Caki2 (cell line): ENCODE measurements around the gene SGMS1. TPM values are rescaled to one million over a fixed set of nuclear protein-coding genes. Genes with fewer than 3 reads are reported as not detected.
"Not testable (repeated sequence)": the region's sequence is repeated elsewhere in the genome, so short reads cannot be mapped to it uniquely, and the experiment has no call there.

Source experiments
- DNase-seq: peaks from one replicate; pipeline ENCODE4 v3.0.0-alpha.2; 2015; ENCODE audit warnings: low read depth
- in situ Hi-C: cut with HindIII; loops from 2 replicates; pipeline ENCODE4 v1.10.0; 2016; ENCODE audit warnings: low sequenced_read_pairs, low pct_unique_long_range_greater_than_20kb, mixed read lengths
- total RNA-seq: library from RNA; depleted of rRNA; stranded (reverse); fragments of >200 nt; shearing (Covaris generic); gene quantifications from 2 replicates; pipeline ENCODE4 v1.2.3, GENCODE V29; 2014; ENCODE audit warnings: low replicate concordance

The SGMS1 gene
- total RNA-seq, 1 experiment from 2014 or later, result 54.6 TPM

DNA sequence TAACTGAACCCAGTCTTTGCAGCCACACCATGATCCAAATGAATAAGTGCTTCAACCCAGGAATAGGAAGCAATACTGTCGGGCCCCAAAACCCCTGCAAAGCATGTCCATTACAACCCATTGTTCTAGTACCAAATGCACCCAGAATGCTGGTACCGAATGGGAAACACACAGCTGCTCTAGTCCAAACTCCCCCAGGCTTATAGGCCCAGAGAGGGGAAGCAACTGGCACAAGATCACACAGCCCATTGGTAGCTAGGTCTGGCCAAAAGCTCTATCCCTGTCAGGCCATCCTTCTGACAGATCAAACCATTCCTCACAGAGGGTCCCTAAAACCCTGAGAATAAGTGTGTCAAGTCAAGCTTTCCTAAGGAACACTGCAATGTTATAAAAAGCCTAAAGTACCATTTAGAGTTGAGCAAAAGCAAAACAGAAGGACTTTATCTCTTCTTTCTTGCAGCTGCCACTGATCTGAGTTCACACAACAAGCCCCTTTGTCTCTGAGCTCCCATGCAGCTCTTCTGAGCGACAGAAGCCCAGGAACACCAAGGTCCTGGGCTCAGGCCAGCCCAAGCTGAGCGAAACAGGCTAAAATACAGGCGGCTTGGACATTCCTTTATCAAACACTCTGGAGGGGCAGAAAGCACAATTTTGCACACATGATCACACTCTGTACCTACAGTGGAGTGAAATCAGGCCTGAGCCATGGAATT is 116.7 kb downstream of the SGMS1 start:
- no peak for DNase-seq
- in situ Hi-C loops, result no loop called here

DNA sequence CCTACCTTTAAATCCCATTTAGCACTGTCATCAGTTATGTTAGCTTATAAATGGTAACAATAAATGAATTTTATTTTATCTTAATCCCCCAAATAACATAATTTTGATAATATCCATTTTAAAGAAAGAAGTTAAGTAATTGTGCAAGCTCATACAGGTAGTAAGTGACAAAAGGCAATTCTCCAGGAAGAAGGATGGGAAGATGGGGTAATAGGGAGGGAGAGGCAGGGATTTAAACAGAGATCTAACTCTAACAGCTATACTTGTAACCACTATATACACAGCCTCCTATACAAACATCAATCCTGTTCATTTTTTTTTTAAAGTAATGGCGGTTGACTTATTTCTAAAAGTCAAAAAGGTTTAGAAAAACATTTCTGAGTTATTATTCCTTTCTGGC is 119.4 kb downstream of the SGMS1 start:
- in situ Hi-C loops, result no loop called here
- DNase-seq, result no peak

DNA sequence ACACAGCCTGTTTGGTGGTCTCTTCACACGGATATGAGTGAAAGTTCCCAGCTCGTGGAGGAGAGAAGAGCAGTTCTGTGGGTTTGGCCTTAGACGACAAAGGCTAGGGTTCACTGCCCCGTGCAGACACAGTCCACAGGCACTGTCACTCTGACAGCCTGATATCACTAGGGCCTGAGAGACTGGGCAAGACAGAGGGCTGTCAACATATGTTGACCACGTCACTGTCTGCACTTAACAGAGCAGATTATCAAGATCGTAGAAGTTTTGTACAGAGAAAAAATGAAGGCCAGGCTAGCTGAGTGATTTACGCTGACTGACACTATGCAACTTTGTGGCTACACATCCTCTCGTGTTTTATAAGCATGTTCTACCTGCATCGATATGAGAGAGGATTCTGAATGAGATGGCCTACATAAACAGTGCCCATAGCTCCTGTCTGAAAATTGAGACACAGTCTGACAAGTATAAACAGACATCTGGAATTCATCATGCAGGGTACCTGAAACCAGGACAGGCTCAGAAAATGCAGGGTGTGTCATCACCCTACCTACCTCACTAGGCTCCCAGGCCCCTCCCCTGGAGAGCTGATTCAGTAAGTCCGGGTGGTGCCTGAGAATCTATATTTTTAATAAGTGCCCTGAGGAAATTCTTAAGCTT is 120.0 kb downstream of the SGMS1 start:
- DNase-seq, result no peak
- in situ Hi-C loops, result no loop called here

GRCh38 chr10:50503156-50503555 is 120.6 kb downstream of the SGMS1 start:
- in situ Hi-C loops, DNase-seq: not testable (repeated sequence)

DNA sequence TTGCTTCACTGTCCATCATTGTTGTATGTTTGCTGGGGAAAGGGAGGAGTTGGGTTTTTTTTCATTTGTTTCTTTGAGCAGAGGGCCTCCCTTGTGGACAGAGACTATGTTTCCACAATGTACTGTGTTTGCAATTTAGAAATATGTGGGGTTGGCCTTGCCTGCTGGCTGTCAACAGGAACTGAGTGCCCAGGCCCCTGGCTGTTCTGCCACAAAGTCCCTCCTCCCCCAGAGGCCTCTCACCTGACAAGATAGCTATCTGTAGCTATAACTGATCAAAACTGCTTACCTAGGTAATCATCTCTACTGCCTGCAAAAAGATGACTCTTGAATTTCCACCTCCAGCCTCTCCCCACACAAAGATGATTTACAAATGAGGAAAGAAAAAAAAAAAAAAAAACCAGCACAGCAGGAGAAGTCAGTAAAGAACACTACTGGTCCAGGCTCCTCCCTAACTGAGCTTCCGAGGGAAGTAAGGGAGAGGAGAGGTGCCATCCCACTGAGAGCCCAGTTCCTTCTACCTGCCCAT is 121.8 kb downstream of the SGMS1 start:
- DNase-seq, result no peak
- in situ Hi-C loops, result no loop called here

DNA sequence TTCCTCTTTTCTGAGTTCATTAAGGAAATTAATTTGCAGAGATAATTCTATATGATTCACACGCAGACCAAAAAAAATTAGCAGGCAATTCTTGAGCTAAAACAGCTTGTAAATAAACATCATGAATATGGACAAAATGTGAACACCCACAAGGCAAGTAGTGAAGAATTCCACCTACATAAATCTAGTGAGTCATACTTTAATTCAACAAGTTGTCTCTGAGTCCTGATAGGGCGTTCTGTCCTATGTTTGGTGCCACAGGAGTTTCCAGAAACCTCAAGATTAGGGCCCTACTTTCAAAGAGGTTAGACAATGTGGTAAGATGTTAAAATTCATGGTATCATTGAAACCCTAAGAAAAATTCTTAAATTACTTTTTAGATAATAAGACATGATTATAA is 122.3 kb downstream of the SGMS1 start:
- in situ Hi-C loops, result no loop called here
- DNase-seq, result no peak

- DNase-seq, result no peak
- in situ Hi-C loops, result no loop called here
Observed at GRCh38 chr10:50498465-50498864, 125.3 kb downstream of the SGMS1 start.

DNA sequence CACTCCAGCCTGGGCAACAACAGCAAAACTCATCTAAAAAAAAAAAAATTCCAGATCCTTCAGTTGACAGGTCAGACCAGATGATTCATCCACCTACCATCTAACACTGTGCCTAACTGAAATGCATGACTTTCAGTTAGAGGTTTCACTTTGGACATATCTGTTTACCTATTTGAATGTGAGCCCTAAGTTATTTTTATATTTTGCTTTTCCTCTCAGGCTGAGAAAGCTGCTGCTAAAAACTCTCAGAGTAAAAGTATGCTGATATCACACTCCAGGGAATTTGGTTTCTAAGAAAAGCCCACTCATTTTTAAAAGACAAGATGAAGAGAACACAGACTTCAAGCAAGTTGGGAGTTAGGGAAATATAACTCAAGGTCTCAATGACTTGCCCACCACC is 126.0 kb downstream of the SGMS1 start:
- in situ Hi-C loops, result no loop called here
- peak; percentile 40 for DNase-seq

DNA sequence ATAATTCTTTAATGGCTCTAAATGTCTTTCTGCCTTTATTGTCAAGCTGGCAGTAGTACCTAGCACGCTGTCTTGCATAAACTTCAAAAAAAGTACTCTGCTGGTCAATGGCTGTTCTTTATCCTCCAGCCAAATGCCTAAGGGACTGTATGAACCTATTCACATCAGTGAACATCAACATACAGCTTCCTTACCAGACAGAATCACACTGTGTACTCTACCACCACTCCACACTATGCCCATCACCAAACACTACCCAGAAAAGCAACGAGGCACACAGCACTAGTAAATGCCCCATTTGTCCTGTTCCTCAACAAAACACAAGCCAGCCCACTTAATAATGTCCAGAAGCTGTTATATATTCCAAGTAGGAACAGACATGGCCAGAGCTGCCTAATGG is 127.5 kb downstream of the SGMS1 start:
- no peak for DNase-seq
- in situ Hi-C loops, result no loop called here

DNA sequence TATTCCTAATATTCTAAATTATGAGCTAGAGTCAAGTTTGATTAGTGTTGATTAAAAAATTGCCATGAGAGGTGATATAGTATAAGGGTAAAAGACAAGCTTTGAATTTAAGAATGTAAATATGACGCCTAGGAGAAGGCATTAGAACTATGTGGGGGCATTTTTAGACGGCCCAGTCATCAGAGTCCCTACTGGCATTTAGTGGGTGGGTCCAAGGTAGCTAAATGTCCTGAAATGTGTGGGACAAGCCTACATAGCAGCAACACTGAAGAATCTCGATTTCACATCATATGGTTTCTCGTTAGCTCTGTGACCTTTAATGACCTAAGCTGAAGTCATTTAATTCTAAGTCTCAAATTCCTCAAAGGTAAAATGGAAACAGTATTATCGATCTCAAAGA is 133.5 kb downstream of the SGMS1 start:
- DNase-seq, result no peak
- in situ Hi-C loops, result no loop called here

DNA sequence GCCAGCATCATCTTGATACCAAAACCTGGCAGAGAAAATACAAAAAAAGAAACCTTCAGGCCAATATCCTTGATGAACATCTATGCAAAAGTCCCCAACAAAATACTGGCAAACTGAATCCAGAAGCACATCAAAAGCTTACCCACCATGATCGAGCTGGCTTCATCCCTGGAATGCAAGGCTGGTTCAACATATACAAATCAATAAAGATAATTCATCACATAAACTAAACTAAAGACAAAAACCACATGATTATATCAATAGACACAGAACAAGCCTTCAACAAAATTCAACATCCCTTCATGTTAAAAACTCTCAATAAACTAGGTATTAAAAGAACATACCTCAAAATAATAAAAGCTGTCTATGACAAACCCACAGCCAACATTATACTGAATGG is 139.2 kb downstream of the SGMS1 start:
- in situ Hi-C loops, result not testable (repeated sequence)

GRCh38 chr10:50480054-50481007 is 143.4 kb downstream of the SGMS1 start:
- in situ Hi-C loops, result no loop called here
- DNase-seq, result no peak

More for the DNA sequence above, 139.2 kb downstream of the SGMS1 start:
- DNase-seq, result not testable (repeated sequence)

GRCh38 chr10:50477287-50478203 is 146.2 kb downstream of the SGMS1 start:
- in situ Hi-C loops, result no loop called here
- no peak for DNase-seq

- no peak for DNase-seq
Observed at GRCh38 chr10:50473756-50474155, 150.0 kb downstream of the SGMS1 start.

DNA sequence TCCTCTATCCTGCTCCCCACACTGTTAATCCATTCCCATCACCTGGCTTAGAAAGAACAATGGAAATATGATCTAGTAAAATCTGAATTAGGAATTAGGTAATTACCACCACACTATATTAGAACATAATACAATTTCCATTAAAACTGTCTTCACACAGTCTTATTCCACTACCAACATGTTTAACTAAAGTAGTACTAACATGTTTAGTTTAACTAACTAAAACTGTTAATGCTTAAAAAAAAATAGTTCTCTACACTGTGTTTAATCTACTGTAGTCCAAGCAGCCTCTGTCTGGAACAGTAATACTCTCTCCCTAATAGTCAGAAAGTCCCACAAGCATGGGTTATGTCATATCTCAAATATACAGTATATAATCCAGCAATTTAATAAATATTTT is 150.8 kb downstream of the SGMS1 start:
- in situ Hi-C loops, result no loop called here
- DNase-seq, result no peak

More at GRCh38 chr10:50473756-50474155, 150.0 kb downstream of the SGMS1 start:
- in situ Hi-C loops, result no loop called here

DNA sequence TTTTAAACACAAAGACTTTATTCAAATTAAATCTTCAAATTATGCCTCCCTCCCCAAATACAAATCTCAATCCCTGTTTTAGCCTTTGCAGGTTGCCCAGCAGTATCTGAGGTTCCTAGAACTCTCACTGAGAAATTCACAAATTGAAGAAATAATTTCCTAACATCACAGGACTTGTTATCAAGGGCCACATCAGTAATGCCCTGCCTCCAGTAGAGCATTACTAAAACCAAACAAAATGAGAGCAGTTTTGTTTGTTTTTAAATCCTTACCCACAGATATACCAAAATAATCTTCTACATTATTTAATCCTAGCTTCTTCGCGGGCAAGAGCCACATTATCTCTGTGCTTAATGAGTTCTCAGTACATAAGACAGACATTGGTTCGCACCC is 152.2 kb downstream of the SGMS1 start:
- DNase-seq, result peak; percentile 30
- in situ Hi-C loops, result no loop called here

DNA sequence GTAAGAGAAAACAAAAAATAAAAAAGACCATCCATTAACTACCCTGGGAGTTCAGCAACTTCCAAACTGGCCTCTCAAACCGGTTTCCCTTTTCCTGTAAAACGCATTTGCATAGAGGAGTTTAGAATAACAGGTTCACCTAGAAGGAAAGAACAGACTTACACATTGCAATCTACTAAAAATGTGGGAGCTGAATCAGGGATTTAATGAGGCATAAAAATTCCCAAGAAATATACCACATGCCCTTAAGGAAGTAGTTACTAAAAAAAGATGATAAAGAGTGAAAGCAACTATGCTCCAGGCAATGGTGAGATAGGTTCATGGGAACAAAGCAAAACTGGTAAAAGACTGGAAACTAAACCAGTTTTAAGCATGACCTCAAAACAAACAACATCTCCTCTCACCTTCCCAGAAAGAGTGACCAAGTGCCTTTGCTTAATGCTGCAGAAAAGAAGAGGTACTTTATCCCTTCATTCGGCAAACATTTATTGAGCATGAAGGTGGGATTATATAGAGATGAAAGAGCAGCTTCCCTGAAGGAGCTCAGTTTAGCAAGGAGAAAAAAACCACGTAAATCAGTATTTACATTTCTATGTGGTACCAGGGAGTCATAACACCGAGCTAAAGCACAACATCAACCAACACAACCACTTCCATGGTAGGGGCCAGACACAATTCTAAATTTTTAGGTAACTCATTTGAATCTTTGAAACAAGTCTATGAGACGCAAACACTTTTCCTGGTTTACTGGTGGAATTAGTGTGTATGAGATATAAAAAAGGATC is 152.8 kb downstream of the SGMS1 start:
- in situ Hi-C loops, result no loop called here
- DNase-seq, result peak; percentile 86
